SKM-1 (cell line): ENCODE measurements around the gene CCDC112.
"Not testable (repeated sequence)": the region's sequence is repeated elsewhere in the genome, so short reads cannot be mapped to it uniquely, and the experiment has no call there.

Source experiments
- DNase-seq: peaks from one replicate; lab custom pipeline; 2025; ENCODE audit not compliant: unreplicated experiment; lab: John Stamatoyannopoulos, UW

The CCDC112 gene

GRCh38 chr5:115263078-115263380 is 33.4 kb downstream of the CCDC112 start:
- no peak for DNase-seq

GRCh38 chr5:115262321-115263077 is 34.0 kb downstream of the CCDC112 start, which contains the start of gene PGGT1B:
TSS of gene PGGT1B (minus strand) at chr5:115262877. CDS start at chr5:115262851, 26 bp downstream.
- peak; percentile 71 for DNase-seq

GRCh38 chr5:115262011-115262320 is 34.5 kb downstream of the CCDC112 start:
- DNase-seq: no peak

- DNase-seq: no peak
Measured at GRCh38 chr5:115260248-115260647, 36.2 kb downstream of the CCDC112 start.

- DNase-seq: no peak
Measured at GRCh38 chr5:115257981-115258380, 38.5 kb downstream of the CCDC112 start.

- DNase-seq: not testable (repeated sequence)
Measured at GRCh38 chr5:115249379-115249778, 47.1 kb downstream of the CCDC112 start.

- no peak for DNase-seq
Measured at GRCh38 chr5:115246361-115246991, 50.0 kb downstream of the CCDC112 start.

- no peak for DNase-seq
Measured at GRCh38 chr5:115243412-115243811, 53.0 kb downstream of the CCDC112 start.

- no peak for DNase-seq
Measured at GRCh38 chr5:115241881-115242642, 54.4 kb downstream of the CCDC112 start.

- DNase-seq: no peak
Measured at GRCh38 chr5:115237066-115237465, 59.4 kb downstream of the CCDC112 start.

- DNase-seq: no peak
Measured at GRCh38 chr5:115236599-115236998, 59.9 kb downstream of the CCDC112 start.

- DNase-seq: no peak
Measured at GRCh38 chr5:115231598-115231997, 64.9 kb downstream of the CCDC112 start.

GRCh38 chr5:115229606-115230005 is 66.8 kb downstream of the CCDC112 start:
- no peak for DNase-seq

GRCh38 chr5:115227281-115227680 is 69.2 kb downstream of the CCDC112 start:
- no peak for DNase-seq
